Stimulated activated naive CD4-positive, alpha-beta T cell (primary cell): ENCODE measurements around the gene KASH5.
"Not testable (repeated sequence)": the region's sequence is repeated elsewhere in the genome, so short reads cannot be mapped to it uniquely, and the experiment has no call there.

Experiments
- DNase-seq, 6 experiments: peaks; one replicate each; lab custom pipeline; 2025; lab: John Stamatoyannopoulos, UW

Gene KASH5

DNA sequence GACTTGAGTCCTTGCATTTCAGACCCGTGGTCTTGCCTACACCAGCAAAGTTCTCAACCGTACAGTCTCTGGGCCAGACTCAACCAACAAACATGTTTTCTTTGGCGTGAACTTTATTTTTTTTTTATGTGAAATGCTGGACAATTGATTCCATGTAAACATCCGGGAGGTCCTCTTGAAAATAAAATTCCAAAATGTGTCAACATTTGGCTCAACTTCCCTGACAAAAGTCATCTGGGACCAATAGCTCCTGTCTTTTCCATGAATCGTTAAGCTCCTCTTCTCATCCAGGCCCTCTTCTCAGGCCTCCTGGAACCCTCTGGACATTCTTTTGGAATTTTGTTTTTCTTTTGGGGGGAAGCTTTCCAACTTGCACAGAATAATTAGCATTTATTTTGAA lies 67.7 kb downstream of the KASH5 start:
- DNase-seq: no peak

DNA sequence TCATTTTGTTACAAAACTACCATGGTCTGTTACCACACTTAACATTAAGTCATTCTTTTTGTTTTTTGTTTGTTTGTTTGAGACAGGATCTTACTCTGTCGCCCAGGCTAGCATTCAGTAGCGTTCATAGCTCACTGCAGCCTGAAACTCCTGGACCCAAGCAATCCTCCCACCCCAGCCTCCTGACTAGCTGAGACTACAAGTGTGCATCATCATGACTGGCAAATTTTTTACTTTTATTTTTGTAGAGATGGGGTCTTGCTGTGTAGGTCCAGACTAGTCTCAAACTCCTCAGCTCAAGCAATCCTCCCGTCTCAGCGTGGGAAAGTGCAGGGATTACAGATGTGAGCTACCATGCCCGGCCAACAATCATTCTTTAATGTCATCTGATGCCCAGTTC lies 68.3 kb downstream of the KASH5 start:
- DNase-seq: no peak

DNA sequence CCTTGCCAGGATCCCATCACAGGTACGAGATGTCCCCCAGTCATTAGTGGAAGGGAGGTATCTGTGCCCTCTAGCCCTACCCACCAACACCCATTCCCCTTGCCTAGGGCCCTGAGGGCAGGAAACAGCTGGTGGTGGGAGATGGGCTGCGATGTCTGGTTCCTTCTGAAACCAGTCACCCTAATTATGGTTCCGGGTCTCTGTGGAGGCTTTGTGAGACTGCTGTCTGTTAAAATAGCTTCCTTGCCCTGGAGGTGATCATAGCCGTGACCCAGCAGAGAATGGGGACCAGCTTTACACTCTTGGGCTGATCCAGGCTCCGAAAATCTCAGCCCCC lies 70.5 kb downstream of the KASH5 start:
- no peak for DNase-seq

DNA sequence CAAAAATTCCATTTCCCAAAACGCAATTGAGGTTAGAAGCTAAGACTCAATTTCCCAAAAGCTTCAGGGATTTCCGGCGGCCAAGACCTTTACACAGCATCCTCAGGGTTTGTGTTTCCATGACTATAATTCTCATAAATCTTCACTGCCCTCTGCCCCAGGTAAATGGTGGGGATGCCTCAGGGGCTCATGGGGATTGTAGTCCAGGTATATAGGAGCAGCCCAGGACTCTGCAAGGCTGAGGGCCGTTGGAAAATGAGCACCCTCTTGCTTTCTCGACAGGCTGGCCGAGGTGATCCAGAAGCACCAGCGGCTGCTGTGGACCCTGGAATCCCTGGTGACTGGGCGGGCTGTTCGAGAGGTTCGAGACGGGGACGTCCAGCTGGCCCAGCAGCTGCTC lies 71.3 kb downstream of the KASH5 start:
- no peak for DNase-seq

DNA sequence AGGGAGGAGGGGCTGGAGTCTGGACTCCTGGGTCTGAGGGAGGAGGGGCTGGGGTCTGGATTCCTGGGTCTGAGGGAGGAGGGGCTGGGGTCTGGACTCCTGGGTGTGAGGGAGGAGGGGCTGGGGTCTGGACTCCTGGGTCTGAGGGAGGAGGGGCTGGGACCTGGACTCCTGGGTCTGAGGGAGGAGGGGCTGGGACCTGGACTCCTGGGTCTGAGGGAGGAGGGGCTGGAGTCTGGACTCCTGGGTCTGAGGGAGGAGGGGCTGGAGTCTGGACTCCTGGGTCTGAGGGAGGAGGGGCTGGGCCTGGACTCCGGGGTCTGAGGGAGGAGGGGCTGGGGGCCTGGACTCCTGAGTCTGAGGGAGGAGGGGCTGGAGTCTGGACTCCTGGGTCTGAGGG lies 73.1 kb downstream of the KASH5 start:
- DNase-seq: not testable (repeated sequence)

DNA sequence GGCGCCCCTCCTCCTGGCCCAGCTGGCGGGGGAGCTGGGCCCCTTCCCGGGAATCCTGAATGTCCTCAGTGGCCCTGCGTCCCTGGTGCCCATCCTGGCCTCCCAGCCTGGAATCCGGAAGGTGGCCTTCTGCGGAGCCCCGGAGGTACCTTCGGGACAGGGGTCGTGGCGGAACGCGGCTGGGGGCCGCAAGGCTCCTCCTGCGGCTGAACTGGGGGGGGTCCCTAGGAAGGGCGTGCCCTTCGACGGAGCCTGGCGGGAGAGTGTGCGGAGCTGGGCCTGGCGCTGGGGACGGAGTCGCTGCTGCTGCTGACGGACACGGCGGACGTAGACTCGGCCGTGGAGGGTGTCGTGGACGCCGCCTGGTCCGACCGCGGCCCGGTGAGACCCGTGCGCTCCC lies 73.6 kb downstream of the KASH5 start:
- DNase-seq: no peak

DNA sequence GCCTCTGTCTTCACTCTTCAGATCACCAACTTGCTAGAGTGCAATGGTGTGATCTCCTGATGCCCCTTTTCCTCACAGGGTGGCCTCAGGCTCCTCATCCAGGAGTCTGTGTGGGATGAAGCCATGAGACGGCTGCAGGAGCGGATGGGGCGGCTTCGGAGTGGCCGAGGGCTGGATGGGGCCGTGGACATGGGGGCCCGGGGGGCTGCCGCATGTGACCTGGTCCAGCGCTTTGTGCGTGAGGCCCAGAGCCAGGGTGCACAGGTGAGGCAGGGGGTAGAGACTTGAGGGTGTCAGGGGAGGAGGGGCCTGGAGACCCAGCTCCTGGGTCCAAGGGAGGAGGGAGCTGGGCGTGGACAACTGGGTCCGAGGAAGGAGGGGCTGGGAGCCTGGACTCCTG lies 74.4 kb downstream of the KASH5 start:
- no peak for DNase-seq

DNA sequence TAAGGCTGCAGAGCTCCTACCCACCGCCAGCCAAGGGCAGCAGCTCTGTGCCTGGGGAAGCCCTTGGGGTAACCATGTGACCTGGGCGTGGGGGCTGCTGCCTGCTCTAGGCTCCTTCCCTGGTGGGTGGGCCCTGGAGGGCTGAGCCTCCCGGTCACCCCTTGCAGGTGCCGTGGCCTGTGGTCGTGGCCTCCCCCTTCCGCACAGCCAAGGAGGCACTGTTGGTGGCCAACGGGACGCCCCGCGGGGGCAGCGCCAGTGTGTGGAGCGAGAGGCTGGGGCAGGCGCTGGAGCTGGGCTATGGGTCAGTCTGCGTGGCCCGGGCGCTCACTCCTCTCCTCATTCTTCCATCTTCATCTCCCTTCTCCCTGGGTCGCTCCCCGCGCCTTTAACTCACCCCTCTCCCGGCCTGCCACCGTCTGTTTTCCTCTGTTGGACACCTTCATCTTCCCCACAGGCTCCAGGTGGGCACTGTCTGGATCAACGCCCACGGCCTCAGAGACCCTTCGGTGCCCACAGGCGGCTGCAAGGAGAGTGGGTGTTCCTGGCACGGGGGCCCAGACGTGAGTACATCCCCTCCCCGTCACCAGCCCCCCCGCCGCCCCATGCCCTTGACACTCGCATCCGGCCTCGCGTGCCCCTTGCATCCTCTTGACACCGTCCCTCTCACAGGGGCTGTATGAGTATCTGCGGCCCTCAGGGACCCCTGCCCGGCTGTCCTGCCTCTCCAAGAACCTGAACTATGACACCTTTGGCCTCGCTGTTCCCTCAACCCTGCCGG lies 76.1 kb downstream of the KASH5 start:
- no peak for DNase-seq

DNA sequence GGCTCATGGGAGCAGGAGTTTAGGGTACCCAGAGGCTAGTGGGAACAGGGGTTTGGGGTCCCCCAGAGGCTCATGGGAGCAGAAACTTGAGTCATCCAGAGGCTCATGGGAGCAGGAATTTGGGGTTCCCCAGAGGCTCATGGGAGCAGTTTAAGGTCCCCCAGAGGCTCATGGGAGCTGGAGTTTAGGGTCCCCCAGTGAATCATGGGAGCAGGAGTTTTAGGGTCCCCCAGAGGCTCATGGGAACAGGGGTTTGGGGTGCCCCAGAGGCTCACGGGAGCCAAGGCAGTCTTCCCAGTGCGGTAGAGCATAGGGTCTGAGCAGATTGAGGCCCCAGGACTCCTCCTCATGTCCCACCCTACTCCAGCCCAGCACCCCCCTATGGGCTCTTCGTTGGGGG lies 77.3 kb downstream of the KASH5 start:
- no peak for DNase-seq
